ENCODE results near the gene UBE2K.

- TF ChIP-seq CTCF (IDR thresholded peaks at IDR 0.05) (no peak), POLR2A (IDR thresholded peaks at IDR 0.05) (no peak), POLR2AphosphoS5 (IDR thresholded peaks at IDR 0.05; ENCODE audit: insufficient read depth in 1 of 2, low read depth in 1 of 2) (no peak)
Measured at GRCh38 chr4:39699687-39700409, 1.9 kb downstream of the UBE2K start.

Data from vagina (tissue), 2 donors.